ENCODE results near the gene MYH15. TPM values are rescaled to one million over a fixed set of nuclear protein-coding genes. Genes with fewer than 3 reads are reported as not detected.
A peak's percentile ranks its signal among the peaks of the same experiment; 100 is the strongest.

The MYH15 gene
- total RNA-seq, 1 experiment from 2014 or later, result 1.1 TPM

- DNase-seq (ENCODE audit: low read depth), result no peak
Observed at GRCh38 chr3:108415661-108416060, 94.7 kb downstream of the MYH15 start.

GRCh38 chr3:108414007-108414406 lies 96.4 kb downstream of the MYH15 start:
- no peak for DNase-seq (ENCODE audit: low read depth)

GRCh38 chr3:108412121-108412750 lies 98.2 kb downstream of the MYH15 start:
- no peak for DNase-seq (ENCODE audit: low read depth)

GRCh38 chr3:108410531-108410984 lies 99.8 kb downstream of the MYH15 start:
- DNase-seq (ENCODE audit: low read depth), result no peak

- DNase-seq (ENCODE audit: low read depth), result no peak
Observed at GRCh38 chr3:108409800-108410178, 100.6 kb downstream of the MYH15 start.

GRCh38 chr3:108408883-108409799 lies 101.3 kb downstream of the MYH15 start:
- DNase-seq (ENCODE audit: low read depth), result no peak

- DNase-seq (ENCODE audit: low read depth), result no peak
Observed at GRCh38 chr3:108407886-108408285, 102.5 kb downstream of the MYH15 start.

GRCh38 chr3:108406661-108407206 lies 103.7 kb downstream of the MYH15 start:
- DNase-seq (ENCODE audit: low read depth), result peak; percentile 71

GRCh38 chr3:108406063-108406660 lies 104.2 kb downstream of the MYH15 start:
- DNase-seq (ENCODE audit: low read depth), result no peak

- peak; percentile 6 for DNase-seq (ENCODE audit: low read depth)
Observed at GRCh38 chr3:108404368-108404767, 106.0 kb downstream of the MYH15 start.

GRCh38 chr3:108403686-108404345 lies 106.6 kb downstream of the MYH15 start:
- DNase-seq (ENCODE audit: low read depth), result no peak

GRCh38 chr3:108403198-108403597 lies 107.2 kb downstream of the MYH15 start:
- no peak for DNase-seq (ENCODE audit: low read depth)

- no peak for DNase-seq (ENCODE audit: low read depth)
Observed at GRCh38 chr3:108401836-108402235, 108.6 kb downstream of the MYH15 start.

- no peak for DNase-seq (ENCODE audit: low read depth)
Observed at GRCh38 chr3:108398510-108398909, 111.9 kb downstream of the MYH15 start.

GRCh38 chr3:108396336-108396735 lies 114.1 kb downstream of the MYH15 start:
- no peak for DNase-seq (ENCODE audit: low read depth)

GRCh38 chr3:108394563-108394962 lies 115.8 kb downstream of the MYH15 start:
- no peak for DNase-seq (ENCODE audit: low read depth)

- DNase-seq (ENCODE audit: low read depth), result no peak
Observed at GRCh38 chr3:108394016-108394415, 116.4 kb downstream of the MYH15 start.

- no peak for DNase-seq (ENCODE audit: low read depth)
Observed at GRCh38 chr3:108393128-108393900, 117.1 kb downstream of the MYH15 start.

- peak; percentile 17 for DNase-seq (ENCODE audit: low read depth)
Observed at GRCh38 chr3:108391917-108392593, 118.3 kb downstream of the MYH15 start.

GRCh38 chr3:108389372-108389771 lies 121.0 kb downstream of the MYH15 start:
- no peak for DNase-seq (ENCODE audit: low read depth)

All from Daoy (cell line).